Ishikawa (cell line): ENCODE data around the gene NUDT5.

Experiments
- CEBPB ChIP-seq: IDR thresholded peaks from 2 replicates; pipeline ENCODE4 v1.6.1; 2012
- CREB1 ChIP-seq: IDR thresholded peaks from 2 replicates; pipeline ENCODE4 v1.6.1; 2012; ENCODE audit warnings: low read depth
- EP300 ChIP-seq: IDR thresholded peaks from 2 replicates; pipeline ENCODE4 v1.6.1; 2012; ENCODE audit warnings: borderline replicate concordance
- FOXM1 ChIP-seq: IDR thresholded peaks from 2 replicates; pipeline ENCODE4 v1.6.1; 2012; ENCODE audit warnings: low read depth, borderline replicate concordance
- MAX ChIP-seq: IDR thresholded peaks from 2 replicates; pipeline ENCODE4 v1.6.1; 2012
- NFIC ChIP-seq: IDR thresholded peaks from 2 replicates; pipeline ENCODE4 v1.6.1; 2012
- RAD21 ChIP-seq: IDR thresholded peaks from 2 replicates; pipeline ENCODE4 v1.6.1; 2012; ENCODE audit warnings: low read depth
- REST ChIP-seq: IDR thresholded peaks from 2 replicates; pipeline ENCODE4 v1.6.1; 2012; ENCODE audit warnings: low read depth, mild to moderate bottlenecking
- TAF1 ChIP-seq: IDR thresholded peaks from 2 replicates; pipeline ENCODE4 v1.6.1; 2012; ENCODE audit warnings: low read depth, mild to moderate bottlenecking

GRCh38 chr10:12156367-12157123 lies 39.1 kb downstream of the NUDT5 start:
- no peak for TF ChIP-seq EP300
- TF ChIP-seq FOXM1: no peak
- TF ChIP-seq MAX: no peak
- TF ChIP-seq REST: no peak
- TF ChIP-seq CEBPB: no peak
- TF ChIP-seq RAD21: no peak
- TF ChIP-seq TAF1: no peak
- TF ChIP-seq NFIC: no peak
- TF ChIP-seq CREB1: no peak
